Epithelial cell of prostate (primary cell): ENCODE measurements around the gene APBB3.

Experiments
- DNase-seq: peaks from one replicate; pipeline ENCODE4 v3.0.0-alpha.2; 2011; ENCODE audit warnings: low read depth, low spot score
- H3K27ac ChIP-seq: fragments of 450-650 bp; 2 replicates; pipeline ENCODE4 v1.5.1; 2017; ENCODE audit warnings: mild to moderate bottlenecking

Gene APBB3

GRCh38 chr5:140576776-140577201, 12.4 kb upstream of the APBB3 start:
- no peak overlapping the region for H3K27ac ChIP-seq
- no peak for DNase-seq

DNA sequence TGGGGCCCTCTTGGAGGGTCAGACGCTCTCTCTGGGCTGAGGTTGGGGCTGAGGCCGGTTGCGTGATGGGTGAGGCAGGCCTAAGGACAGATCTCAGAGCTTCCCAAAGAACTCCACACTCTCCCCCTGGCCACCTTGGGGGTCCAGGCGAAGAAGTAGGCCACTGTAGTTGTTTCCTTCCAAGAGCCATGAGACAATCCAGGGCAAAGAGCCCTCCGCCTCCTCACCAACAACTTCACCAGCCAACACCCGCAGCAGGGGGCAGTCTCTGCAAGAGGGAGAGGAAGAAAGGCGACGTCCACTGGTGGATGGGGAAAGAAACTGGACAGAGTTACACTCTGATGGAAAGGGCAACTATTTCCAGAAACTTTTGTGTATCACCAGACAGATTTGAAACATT, 10.9 kb upstream of the APBB3 start:
- DNase-seq = no peak
- no peak overlapping the region for H3K27ac ChIP-seq

- no peak overlapping the region for H3K27ac ChIP-seq
- no peak for DNase-seq
Observed at GRCh38 chr5:140574165-140574564, 9.8 kb upstream of the APBB3 start.

DNA sequence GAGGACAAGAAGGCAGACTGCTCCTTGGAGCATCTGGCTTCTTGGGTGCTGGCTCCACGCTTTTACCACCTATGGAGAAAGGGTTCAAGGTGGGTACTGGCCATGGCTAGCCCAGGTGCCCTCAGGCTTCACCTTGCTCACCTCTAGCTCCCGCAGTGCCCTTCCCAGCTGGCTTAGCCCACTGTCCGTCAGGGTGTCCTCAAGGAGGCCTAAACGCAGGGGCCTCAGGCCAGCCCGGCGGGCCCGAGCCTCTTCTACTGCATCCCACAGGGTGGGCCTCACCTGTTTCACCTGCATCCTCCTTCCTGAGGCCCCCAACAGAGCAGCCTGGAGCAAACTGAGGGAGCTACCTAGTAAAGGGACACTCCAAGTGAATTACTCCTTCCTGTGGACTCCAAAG, 9.3 kb upstream of the APBB3 start:
- DNase-seq = no peak
- H3K27ac ChIP-seq = no peak overlapping the region

DNA sequence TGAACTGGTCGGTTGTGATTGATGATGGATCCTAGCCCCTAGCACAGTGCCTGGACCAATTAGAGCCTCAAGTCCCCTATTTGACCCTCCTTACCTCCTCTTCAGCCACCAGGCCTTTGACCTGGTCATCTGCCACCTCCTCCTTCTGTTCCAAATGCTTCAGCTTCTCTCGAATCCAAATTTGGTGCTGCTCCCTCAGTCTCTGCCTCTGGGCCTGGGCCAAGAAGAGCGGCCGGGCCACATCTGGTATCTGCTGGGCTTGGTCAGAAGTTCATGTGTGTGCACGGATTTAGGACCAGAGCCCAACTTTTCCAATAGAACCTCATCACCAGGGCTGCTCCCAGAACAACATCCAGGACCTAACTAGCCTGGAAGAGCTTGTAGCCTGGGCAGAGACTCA, 6.7 kb upstream of the APBB3 start:
- DNase-seq = no peak
- no peak overlapping the region for H3K27ac ChIP-seq

DNA sequence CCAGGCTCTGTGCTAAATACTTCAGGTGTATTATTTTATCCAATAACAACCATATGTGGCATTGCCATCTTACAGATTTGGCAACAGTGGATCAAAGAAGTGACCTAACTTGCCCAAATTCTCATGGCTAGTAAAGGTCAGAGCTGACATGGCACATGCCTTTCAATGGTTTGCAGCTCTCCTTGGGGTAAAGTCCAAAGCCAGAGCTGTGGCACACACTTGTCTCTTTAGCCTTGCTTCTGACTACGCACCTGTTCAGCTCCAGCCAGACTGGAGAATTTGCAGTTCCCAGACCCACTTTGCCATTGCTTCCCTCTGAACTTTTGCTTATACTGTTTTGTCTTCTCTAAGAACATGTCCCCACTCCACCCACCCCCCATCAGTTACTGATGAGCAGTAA, 6.1 kb upstream of the APBB3 start:
- no peak overlapping the region for H3K27ac ChIP-seq
- no peak for DNase-seq

DNA sequence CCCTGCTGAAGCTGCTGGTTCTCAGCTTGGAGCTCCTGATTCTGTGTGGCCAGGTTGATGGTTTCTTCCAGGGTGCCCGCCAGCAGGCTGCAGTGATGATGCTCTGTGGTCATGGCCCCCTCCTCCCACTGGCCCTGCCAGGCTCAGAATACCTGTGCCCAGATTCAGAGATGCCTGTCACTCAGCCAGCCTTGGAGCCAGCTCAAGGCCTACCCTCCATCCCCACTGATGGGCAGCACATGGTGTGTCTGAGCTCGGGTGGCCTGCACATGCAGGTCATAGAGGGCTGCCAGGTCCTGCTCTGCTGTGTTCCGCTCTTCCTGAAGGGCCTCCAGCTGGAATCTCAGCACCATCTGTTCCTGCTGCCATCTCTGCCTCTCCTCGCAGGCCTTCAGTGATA, 5.7 kb upstream of the APBB3 start:
- no peak overlapping the region for H3K27ac ChIP-seq
- no peak for DNase-seq

- no peak for DNase-seq
- H3K27ac ChIP-seq = no peak overlapping the region
Observed at GRCh38 chr5:140569197-140569596, 4.8 kb upstream of the APBB3 start.

DNA sequence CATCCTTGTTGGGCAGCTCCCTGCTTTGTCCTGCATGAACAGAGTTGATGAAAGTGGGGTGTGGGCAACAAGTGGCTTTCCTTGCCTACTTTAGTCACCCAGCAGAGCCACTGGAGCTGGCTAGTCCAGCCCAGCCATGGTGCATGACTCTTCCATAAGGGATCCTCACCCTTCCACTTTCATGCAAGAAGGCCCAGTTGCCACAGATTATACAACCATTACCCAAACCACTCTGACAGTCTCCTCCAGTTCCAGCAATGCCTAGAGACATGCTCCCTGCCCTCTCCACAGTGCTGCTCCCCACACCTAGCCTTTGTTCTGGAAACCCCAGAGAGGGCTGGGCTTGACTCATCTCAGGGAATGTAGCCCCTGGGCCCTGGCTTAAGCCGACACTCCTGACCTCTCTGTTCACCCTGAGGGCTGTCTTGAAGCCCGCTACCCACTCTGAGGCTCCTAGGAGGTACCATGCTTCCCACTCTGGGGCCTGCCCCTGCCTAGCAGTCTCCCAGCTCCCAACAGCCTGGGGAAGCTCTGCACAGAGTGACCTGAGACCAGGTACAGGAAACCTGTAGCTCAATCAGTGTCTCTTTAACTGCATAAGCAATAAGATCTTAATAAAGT, 4.2 kb upstream of the APBB3 start:
- no peak for DNase-seq
- no peak overlapping the region for H3K27ac ChIP-seq

DNA sequence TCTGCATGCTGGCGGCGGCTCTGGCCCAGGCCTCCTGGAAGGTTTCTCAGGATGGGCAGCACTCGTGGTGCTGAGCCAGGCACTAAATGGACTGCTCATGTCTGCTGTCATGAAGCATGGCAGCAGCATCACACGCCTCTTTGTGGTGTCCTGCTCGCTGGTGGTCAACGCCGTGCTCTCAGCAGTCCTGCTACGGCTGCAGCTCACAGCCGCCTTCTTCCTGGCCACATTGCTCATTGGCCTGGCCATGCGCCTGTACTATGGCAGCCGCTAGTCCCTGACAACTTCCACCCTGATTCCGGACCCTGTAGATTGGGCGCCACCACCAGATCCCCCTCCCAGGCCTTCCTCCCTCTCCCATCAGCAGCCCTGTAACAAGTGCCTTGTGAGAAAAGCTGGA, 3.5 kb upstream of the APBB3 start:
- DNase-seq = no peak
- H3K27ac ChIP-seq = no peak overlapping the region

GRCh38 chr5:140567136-140567818, 2.9 kb upstream of the APBB3 start:
- DNase-seq = no peak
- no peak overlapping the region for H3K27ac ChIP-seq

GRCh38 chr5:140566665-140567064, 2.3 kb upstream of the APBB3 start:
- no peak for DNase-seq
- H3K27ac ChIP-seq = no peak overlapping the region

DNA sequence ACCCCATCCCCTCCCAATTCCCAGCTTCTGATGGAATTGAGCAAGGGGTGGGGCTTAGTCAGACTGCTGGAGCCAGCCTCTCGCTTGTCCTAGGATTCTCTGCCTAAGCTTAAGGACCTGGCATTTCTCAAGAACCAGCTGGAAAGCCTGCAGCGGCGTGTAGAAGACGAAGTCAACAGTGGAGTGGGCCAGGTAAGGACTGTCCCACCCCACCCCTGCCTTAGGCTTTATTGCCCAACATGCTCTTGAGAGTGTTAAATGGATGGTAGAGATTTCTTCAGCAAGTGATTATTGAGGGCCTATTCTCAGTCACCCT, 1.3 kb upstream of the APBB3 start:
- no peak for DNase-seq
- H3K27ac ChIP-seq = peak overlapping the region; percentile 77

GRCh38 chr5:140565024-140565779, 804 bp upstream of the APBB3 start:
- DNase-seq = no peak
- H3K27ac ChIP-seq = peak overlapping the region; percentile 77

GRCh38 chr5:140563596-140563995, 802 bp downstream of the APBB3 start:
- no peak for DNase-seq
- H3K27ac ChIP-seq = peak overlapping the region; percentile 77

- H3K27ac ChIP-seq = no peak overlapping the region
Observed at GRCh38 chr5:140561753-140562523, 2.5 kb downstream of the APBB3 start.

GRCh38 chr5:140560227-140560626, 4.2 kb downstream of the APBB3 start:
- DNase-seq = no peak

More at GRCh38 chr5:140561753-140562523, 2.5 kb downstream of the APBB3 start:
- no peak for DNase-seq

DNA sequence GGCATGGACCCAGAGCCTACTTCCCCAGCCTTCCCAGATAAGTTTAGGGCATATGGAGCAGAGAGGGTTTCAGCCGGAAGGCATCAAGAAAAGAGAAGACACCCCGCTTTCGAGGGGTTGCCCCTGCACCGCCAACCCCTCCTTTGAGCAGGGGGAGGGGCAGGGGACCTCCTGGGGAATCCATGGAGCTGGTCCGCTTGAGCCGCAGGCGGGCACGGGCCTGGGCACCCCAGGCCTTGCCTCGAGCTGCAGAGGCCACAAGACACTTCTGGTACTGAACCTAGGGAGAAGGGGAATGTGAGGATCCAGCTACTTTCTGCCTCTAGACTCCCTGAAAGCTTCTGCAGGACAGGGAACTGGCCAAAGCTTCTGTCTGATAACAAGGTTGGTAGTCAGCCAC, 5.9 kb downstream of the APBB3 start:
- H3K27ac ChIP-seq = no peak overlapping the region
- DNase-seq = no peak

More at GRCh38 chr5:140560227-140560626, 4.2 kb downstream of the APBB3 start:
- no peak overlapping the region for H3K27ac ChIP-seq

DNA sequence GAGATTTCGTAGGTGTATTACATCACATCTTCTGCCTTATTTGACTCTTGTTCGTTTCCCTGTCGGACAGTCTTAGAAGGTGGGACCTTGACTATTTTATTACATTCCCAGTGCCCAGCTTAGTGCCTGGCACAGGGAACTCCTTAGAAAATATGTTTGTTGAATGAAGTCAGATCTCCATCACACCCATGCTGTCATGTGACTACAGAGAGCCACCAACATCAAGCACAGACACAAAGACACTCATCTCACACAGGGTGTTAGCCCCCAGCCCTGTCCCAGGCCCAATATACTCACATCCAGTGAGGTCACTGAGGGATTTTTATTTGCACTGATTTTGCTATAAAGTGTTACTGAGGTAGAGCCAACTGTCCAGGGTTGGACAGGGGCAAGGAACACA, 6.4 kb downstream of the APBB3 start:
- DNase-seq = no peak
- peak overlapping the region; percentile 73 for H3K27ac ChIP-seq

GRCh38 chr5:140557136-140557805, 7.1 kb downstream of the APBB3 start, which contains the start of gene SRA1:
Gene SRA1, minus strand, starts transcription at chr5:140557473. Its CDS starts 21 bp downstream, at chr5:140557452.
- DNase-seq = peak; percentile 60
- peak within 1 kb of the TSS; percentile 73 for H3K27ac ChIP-seq
